Ectodermal cell (in vitro differentiated cells): Measurements from ENCODE around the gene UGT1A9.
"Not testable (repeated sequence)": the region's sequence is repeated elsewhere in the genome, so short reads cannot be mapped to it uniquely, and the experiment has no call there.

ENCODE experiments used
- H3K27ac ChIP-seq: 2 replicates; pipeline ENCODE4 v1.7.0; 2013; ENCODE audit warnings: mild to moderate bottlenecking, low read depth, low read length; ENCODE audit not compliant: insufficient read depth, poor library complexity, severe bottlenecking
- H3K27me3 ChIP-seq: 2 replicates; pipeline ENCODE4 v1.7.0; 2013; ENCODE audit warnings: mild to moderate bottlenecking, low read length; ENCODE audit not compliant: insufficient read depth, control insufficient read depth, poor library complexity, severe bottlenecking
- H3K36me3 ChIP-seq: one replicate; pipeline ENCODE4 v1.7.0; 2013; ENCODE audit warnings: low read length; ENCODE audit not compliant: control insufficient read depth, insufficient read depth
- H3K4me1 ChIP-seq: one replicate; pipeline ENCODE4 v1.7.0; 2013; ENCODE audit warnings: low read length; ENCODE audit not compliant: control insufficient read depth, insufficient read depth
- H3K4me3 ChIP-seq: 2 replicates; pipeline ENCODE4 v1.7.0; 2013; ENCODE audit warnings: low read depth, low read length, control low read depth; ENCODE audit not compliant: insufficient read depth
- H3K9me3 ChIP-seq: 2 replicates; pipeline ENCODE4 v1.7.0; 2013; ENCODE audit warnings: mild to moderate bottlenecking, low read length, moderate library complexity; ENCODE audit not compliant: control insufficient read depth
- WGBS, 2 experiments: methylation state at CpG; one replicate each; pipeline ENCODE4 v1.1.7; 2013; ENCODE audit warnings: missing lambda C conversion rate in 2 of 2; 5-methylcytosine and 5-hydroxymethylcytosine counted together

UGT1A9 gene

GRCh38 chr2:233743464-233744259 is 72.0 kb downstream of the UGT1A9 start:
- no peak overlapping the region for H3K4me3 ChIP-seq
- WGBS, 2 experiments: 95% methylated on average over 44 of the region's 46 CpGs
- no peaks in the 10 kb centered on the region for H3K9me3 ChIP-seq
- H3K4me1 ChIP-seq: no peaks in the 10 kb centered on the region
- H3K27ac ChIP-seq: no peak overlapping the region
- H3K27me3 ChIP-seq: no peaks in the 10 kb centered on the region
- H3K36me3 ChIP-seq: no peaks in the 10 kb centered on the region

- no peaks in the 10 kb centered on the region for H3K27me3 ChIP-seq
- H3K9me3 ChIP-seq: no peaks in the 10 kb centered on the region
- no peaks in the 10 kb centered on the region for H3K4me1 ChIP-seq
- 89 to 96% methylated on average over 5 of the region's 5 CpGs for WGBS, 2 experiments
- no peak overlapping the region for H3K4me3 ChIP-seq
- H3K36me3 ChIP-seq: no peaks in the 10 kb centered on the region
- H3K27ac ChIP-seq: no peak overlapping the region
Observed at GRCh38 chr2:233745073-233745755, 73.5 kb downstream of the UGT1A9 start.

- H3K36me3 ChIP-seq, H3K9me3 ChIP-seq, H3K4me1 ChIP-seq, H3K4me3 ChIP-seq, H3K27me3 ChIP-seq, H3K27ac ChIP-seq: not testable (repeated sequence)
- 87 to 97% methylated on average over 2 of the region's 2 CpGs for WGBS, 2 experiments
Observed at GRCh38 chr2:233745838-233746237, 74.1 kb downstream of the UGT1A9 start.

GRCh38 chr2:233746475-233747282 is 75.0 kb downstream of the UGT1A9 start:
- no peak overlapping the region for H3K27ac ChIP-seq
- no peaks in the 10 kb centered on the region for H3K4me1 ChIP-seq
- H3K36me3 ChIP-seq: no peaks in the 10 kb centered on the region
- 84 to 85% methylated on average over 10 of the region's 10 CpGs for WGBS, 2 experiments
- no peaks in the 10 kb centered on the region for H3K27me3 ChIP-seq
- no peak overlapping the region for H3K4me3 ChIP-seq
- H3K9me3 ChIP-seq: no peaks in the 10 kb centered on the region

GRCh38 chr2:233747283-233747544 is 75.5 kb downstream of the UGT1A9 start:
- no peaks in the 10 kb centered on the region for H3K4me1 ChIP-seq
- no peaks in the 10 kb centered on the region for H3K36me3 ChIP-seq
- H3K27ac ChIP-seq: no peak overlapping the region
- no peaks in the 10 kb centered on the region for H3K27me3 ChIP-seq
- H3K9me3 ChIP-seq: no peaks in the 10 kb centered on the region
- WGBS, 2 experiments: 93 to 94% methylated on average over 6 of the region's 6 CpGs
- H3K4me3 ChIP-seq: no peak overlapping the region

GRCh38 chr2:233750689-233751088 is 79.0 kb downstream of the UGT1A9 start:
- not testable (repeated sequence) for H3K27me3 ChIP-seq, H3K4me3 ChIP-seq, H3K9me3 ChIP-seq, H3K36me3 ChIP-seq, H3K27ac ChIP-seq, H3K4me1 ChIP-seq
- 76 to 85% methylated on average over 2 of the region's 2 CpGs for WGBS, 2 experiments

GRCh38 chr2:233751212-233752009 is 79.7 kb downstream of the UGT1A9 start:
- H3K36me3 ChIP-seq, H3K4me3 ChIP-seq, H3K9me3 ChIP-seq, H3K4me1 ChIP-seq, H3K27me3 ChIP-seq, H3K27ac ChIP-seq: not testable (repeated sequence)
- 88 to 89% methylated on average over 2 of the region's 2 CpGs for WGBS, 2 experiments

- WGBS, 2 experiments: 96% methylated on average over 42 of the region's 44 CpGs
- H3K27me3 ChIP-seq: no peaks in the 10 kb centered on the region
- H3K9me3 ChIP-seq: no peaks in the 10 kb centered on the region
- H3K36me3 ChIP-seq: no peaks in the 10 kb centered on the region
- H3K4me1 ChIP-seq: no peaks in the 10 kb centered on the region
- H3K27ac ChIP-seq: no peak overlapping the region
- no peak overlapping the region for H3K4me3 ChIP-seq
Observed at GRCh38 chr2:233754872-233755611, 83.3 kb downstream of the UGT1A9 start.

- 95 to 98% methylated on average over 6 to 7 of the region's 7 CpGs for WGBS, 2 experiments
Observed at GRCh38 chr2:233756429-233757081, 84.9 kb downstream of the UGT1A9 start.

More at GRCh38 chr2:233756429-233757081, 84.9 kb downstream of the UGT1A9 start:
- Histone ChIP-seq H3K27me3 (no peaks in the 10 kb centered on the region), H3K4me3 (no peak overlapping the region), H3K36me3 (no peaks in the 10 kb centered on the region), H3K9me3 (no peaks in the 10 kb centered on the region), H3K27ac (no peak overlapping the region), H3K4me1 (no peaks in the 10 kb centered on the region)
